ENCODE data around the gene PARD3B.

GRCh38 chr2:205545971-205546816, 1000.9 kb downstream of the PARD3B start:
- TF ChIP-seq EZH2 (IDR thresholded peaks at IDR 0.05; ENCODE audit: low read length, missing control alignments) (no peak), CTCF (conservative IDR thresholded peaks at IDR 0.05 in 1 of 2, IDR thresholded peaks at IDR 0.05 in 1 of 2; ENCODE audit: low read depth in 1 of 2, low read length in 2 of 2) (no peak)

Measured in fibroblast of lung (primary cell).